HuH-7 (cell line): Measurements from ENCODE around the gene TSSK1B.
"Not testable (repeated sequence)": the region's sequence is repeated elsewhere in the genome, so short reads cannot be mapped to it uniquely, and the experiment has no call there.

Experiments
- DNase-seq: peaks from one replicate; pipeline ENCODE4 v3.0.0; 2011; ENCODE audit warnings: low spot score

The TSSK1B gene

DNA sequence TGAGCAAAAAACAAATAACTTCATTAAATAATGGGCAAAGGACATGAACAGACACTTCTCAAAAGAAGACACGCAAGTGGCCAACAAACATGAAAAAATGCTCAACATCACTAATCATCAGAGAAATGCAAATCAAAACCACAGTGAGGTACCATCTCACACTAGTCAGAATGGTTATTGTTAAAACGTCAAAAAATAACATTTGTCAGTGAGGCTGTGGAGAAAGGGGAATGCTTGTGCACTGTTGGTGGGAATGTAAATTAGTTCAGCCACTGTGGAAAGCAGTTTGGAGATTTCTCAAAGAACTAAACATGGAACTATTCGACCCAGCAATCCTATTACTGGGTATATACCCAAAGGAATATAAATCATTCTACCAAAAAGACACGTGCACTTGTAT is 36.8 kb downstream of the TSSK1B start:
- not testable (repeated sequence) for DNase-seq

DNA sequence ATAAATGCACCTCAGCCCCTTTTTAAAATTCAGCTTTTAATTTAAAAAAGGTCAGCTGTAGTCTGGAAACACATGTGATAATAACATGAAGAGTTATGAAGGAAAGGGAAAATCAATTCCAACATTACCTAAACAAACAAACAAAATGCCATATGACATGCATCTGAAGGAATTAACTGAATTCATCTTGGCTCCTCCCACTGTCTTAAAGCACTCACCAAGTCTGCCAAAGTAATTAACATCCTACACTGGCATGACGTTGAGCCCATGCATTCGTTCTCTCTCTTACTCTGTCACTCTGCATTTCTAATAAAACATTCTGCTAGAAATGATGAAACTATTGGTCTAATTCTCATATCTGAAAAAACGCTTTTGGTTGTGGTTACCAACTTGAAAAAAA is 37.7 kb downstream of the TSSK1B start:
- DNase-seq, result no peak

DNA sequence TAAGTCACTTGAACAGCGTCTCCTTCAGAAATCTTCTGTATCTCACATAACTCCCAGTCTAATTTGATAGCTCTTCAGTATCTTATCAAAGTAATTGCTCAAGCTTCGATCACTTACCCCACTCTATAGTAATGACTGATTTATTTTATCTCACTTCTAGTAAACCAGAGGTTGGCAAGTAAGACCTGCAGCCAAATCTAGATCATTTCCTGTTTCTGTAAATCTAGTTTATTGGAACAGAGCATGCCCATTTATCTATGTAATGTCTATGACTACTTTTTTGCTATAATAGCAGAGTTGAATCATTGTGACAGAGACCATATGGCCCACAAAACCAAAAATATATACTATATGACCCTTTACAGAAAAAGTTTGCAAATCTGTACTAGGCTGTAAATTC is 40.1 kb downstream of the TSSK1B start:
- no peak for DNase-seq

DNA sequence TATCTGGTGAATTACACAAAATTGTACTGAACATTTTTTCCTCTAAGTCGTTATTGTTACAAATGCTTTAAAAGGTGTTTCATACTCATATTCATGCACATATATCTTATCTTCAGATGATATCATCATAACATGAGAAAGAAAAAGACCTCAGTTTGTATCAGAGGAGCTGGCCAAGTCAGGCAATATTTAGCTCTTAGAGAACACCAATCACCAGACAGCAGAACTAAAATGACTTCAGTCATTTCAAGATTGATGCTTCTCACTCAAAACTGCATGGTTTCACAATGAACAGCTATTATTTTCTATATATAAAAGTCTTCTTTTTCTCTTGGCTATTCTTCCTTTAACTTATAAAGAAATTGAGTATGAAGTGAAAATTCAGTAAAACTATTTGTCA is 44.6 kb downstream of the TSSK1B start:
- no peak for DNase-seq

DNA sequence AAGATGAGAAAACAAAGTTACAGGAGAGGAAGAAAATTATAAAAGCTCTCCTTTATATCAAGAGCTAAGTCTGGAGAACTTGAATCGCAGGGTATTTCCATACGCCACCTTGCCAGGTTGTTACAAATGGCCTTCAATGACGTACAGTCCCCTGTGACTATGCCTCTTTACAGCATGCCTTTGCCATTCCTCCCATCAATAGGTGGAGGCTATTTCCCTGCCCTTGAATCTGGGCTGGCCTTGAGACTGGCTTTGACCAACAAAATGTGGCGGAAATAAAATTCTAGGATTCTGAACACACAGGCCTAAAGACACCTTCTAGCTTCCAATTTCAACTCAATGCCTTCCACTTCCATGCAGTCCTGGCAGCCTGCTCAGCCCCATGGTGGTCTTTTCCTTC is 45.7 kb downstream of the TSSK1B start:
- DNase-seq, result no peak

DNA sequence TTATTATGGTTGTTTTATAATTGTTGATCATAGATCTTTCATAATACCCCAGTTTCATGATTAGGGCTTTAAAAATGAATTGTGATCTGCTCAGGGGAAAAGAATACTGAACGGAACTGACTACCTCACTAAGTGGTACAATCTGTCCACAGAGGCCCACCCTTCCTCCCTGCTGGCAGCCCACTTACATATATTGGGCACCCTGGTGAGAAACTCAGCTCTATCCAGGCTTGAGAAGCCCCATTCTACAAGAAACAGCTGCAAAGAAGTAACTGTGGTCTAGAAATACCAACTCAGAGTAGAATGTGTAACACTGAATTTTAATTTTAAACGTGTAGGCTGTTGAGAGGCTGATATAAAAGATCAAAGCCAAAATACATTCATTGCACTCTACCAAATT is 46.9 kb downstream of the TSSK1B start:
- DNase-seq, result no peak

DNA sequence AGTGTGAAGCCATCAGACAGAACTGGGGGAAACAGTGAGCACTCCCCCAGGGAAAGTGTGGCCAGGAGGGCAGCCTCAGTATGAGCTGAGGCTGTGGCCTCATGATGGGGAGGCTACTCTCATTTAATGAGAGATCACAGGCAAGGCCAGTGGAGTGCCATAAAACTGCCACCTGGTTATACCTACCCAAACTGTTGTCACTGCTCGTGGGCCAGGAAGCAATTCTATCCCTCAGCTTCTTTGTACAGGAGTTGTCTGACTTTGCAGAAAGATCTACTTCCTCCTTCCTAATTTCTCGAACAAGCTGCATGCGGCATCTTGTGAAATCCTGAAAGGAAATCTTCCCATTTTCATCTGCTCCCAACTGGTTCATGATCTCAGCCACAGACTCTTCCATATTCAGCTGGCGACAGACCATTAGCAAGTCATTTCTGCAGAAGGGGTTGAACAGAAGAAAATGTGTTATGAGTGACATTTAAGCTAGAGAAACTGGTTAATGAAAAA is 50.0 kb downstream of the TSSK1B start:
- DNase-seq, result no peak

DNA sequence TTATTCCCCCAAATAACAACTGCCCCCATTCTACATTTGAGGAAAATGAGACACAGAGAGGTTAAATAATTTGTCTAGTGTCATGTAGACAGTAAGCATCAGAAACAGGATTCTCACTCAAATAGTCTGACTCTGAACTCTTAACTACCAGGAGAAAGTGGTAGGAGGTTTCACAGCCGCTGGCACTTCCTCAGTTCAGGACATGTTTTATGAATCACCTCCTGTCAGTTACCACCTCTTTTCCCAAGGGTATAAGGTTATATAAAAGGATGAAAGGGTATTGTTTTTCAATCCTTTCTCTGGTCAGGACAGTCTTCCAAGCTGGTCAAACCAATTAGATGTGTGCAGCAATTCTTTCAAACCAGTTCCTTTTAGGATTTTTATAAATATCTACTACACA is 52.1 kb downstream of the TSSK1B start:
- DNase-seq, result no peak
